ENCODE measurements around the gene TRIM72. TPM values are rescaled to one million over a fixed set of nuclear protein-coding genes. Genes with fewer than 3 reads are reported as not detected.

Gene TRIM72
- total RNA-seq, 2 donors from 2014 or later: not detected

- Histone ChIP-seq H3K27me3 (no peaks in the 10 kb centered on the region), H3K27ac (no peak overlapping the region), H3K9me3 (no peaks in the 10 kb centered on the region), H3K4me3 (no peak overlapping the region), H3K36me3 (replicated peaks in 1 of 2; ENCODE audit: insufficient read depth in 1 of 2, low read depth in 2 of 2) (peaks cover 27 to 74% of the 10 kb centered on the region in 2 donors), H3K4me1 (no peaks in the 10 kb centered on the region)
- ATAC-seq: no peak
- 91 to 95% methylated on average over 12 of the region's 12 CpGs for WGBS, 2 donors
- intact Hi-C loops (cut with DNase I): no loop called here
- no peak for DNase-seq
- no peak for TF ChIP-seq POLR2A (IDR thresholded peaks at IDR 0.05)
- TF ChIP-seq CTCF (IDR thresholded peaks at IDR 0.05): no peak
Measured at GRCh38 chr16:31190061-31190460, 23.9 kb upstream of the TRIM72 start.

- Histone ChIP-seq H3K4me3 (no peak overlapping the region), H3K27ac (no peak overlapping the region), H3K9me3 (no peaks in the 10 kb centered on the region), H3K36me3 (replicated peaks in 1 of 2; ENCODE audit: insufficient read depth in 1 of 2, low read depth in 2 of 2) (peaks cover 20 to 72% of the 10 kb centered on the region in 2 donors), H3K27me3 (no peaks in the 10 kb centered on the region), H3K4me1 (no peaks in the 10 kb centered on the region)
- 92 to 95% methylated on average over 17 of the region's 17 CpGs for WGBS, 2 donors
- TF ChIP-seq POLR2A (IDR thresholded peaks at IDR 0.05) (no peak), CTCF (IDR thresholded peaks at IDR 0.05) (no peak)
- intact Hi-C loops (cut with DNase I): no loop called here
- no peak for DNase-seq
- ATAC-seq: no peak
Measured at GRCh38 chr16:31190818-31191444, 23.0 kb upstream of the TRIM72 start.

GRCh38 chr16:31191697-31192428, 22.1 kb upstream of the TRIM72 start:
- no peak for TF ChIP-seq POLR2A (IDR thresholded peaks at IDR 0.05)
- no peak for TF ChIP-seq CTCF (IDR thresholded peaks at IDR 0.05)
- no peaks in the 10 kb centered on the region for H3K9me3 ChIP-seq
- 85 to 87% methylated on average over 5 of the region's 5 CpGs for WGBS, 2 donors
- intact Hi-C loops (cut with DNase I): no loop called here
- no peaks in the 10 kb centered on the region for H3K27me3 ChIP-seq
- DNase-seq (no peak), ATAC-seq (no peak)
- H3K4me3 ChIP-seq: no peak overlapping the region
- no peaks in the 10 kb centered on the region for H3K4me1 ChIP-seq
- no peak overlapping the region for H3K27ac ChIP-seq
- peaks cover 18 to 66% of the 10 kb centered on the region in 2 donors for H3K36me3 ChIP-seq (replicated peaks in 1 of 2; ENCODE audit: insufficient read depth in 1 of 2, low read depth in 2 of 2)

GRCh38 chr16:31192856-31193642, 20.9 kb upstream of the TRIM72 start:
- TF ChIP-seq POLR2A (IDR thresholded peaks at IDR 0.05) (no peak), CTCF (IDR thresholded peaks at IDR 0.05) (no peak)
- Histone ChIP-seq H3K9me3 (no peaks in the 10 kb centered on the region), H3K27ac (no peak overlapping the region), H3K36me3 (replicated peaks in 1 of 2; ENCODE audit: insufficient read depth in 1 of 2, low read depth in 2 of 2) (peaks cover 18 to 57% of the 10 kb centered on the region in 2 donors), H3K4me1 (no peaks in the 10 kb centered on the region), H3K4me3 (no peak overlapping the region), H3K27me3 (no peaks in the 10 kb centered on the region)
- no peak for ATAC-seq
- intact Hi-C loops (cut with DNase I): no loop called here
- DNase-seq: no peak
- 92 to 93% methylated on average over 16 of the region's 16 CpGs for WGBS, 2 donors
